GM19468 (cell line): Measurements from ENCODE around the gene HDAC7.

Source experiments
- ATAC-seq: cut with Tn5 transposase; IDR thresholded peaks from one replicate; pipeline ENCODE4 v1.9.1; 2021; ENCODE audit warnings: mild to moderate bottlenecking, moderate library complexity, moderate number of reproducible peaks; ENCODE audit not compliant: unreplicated experiment; ENCODE audit errors: extremely low read depth

HDAC7 gene

DNA sequence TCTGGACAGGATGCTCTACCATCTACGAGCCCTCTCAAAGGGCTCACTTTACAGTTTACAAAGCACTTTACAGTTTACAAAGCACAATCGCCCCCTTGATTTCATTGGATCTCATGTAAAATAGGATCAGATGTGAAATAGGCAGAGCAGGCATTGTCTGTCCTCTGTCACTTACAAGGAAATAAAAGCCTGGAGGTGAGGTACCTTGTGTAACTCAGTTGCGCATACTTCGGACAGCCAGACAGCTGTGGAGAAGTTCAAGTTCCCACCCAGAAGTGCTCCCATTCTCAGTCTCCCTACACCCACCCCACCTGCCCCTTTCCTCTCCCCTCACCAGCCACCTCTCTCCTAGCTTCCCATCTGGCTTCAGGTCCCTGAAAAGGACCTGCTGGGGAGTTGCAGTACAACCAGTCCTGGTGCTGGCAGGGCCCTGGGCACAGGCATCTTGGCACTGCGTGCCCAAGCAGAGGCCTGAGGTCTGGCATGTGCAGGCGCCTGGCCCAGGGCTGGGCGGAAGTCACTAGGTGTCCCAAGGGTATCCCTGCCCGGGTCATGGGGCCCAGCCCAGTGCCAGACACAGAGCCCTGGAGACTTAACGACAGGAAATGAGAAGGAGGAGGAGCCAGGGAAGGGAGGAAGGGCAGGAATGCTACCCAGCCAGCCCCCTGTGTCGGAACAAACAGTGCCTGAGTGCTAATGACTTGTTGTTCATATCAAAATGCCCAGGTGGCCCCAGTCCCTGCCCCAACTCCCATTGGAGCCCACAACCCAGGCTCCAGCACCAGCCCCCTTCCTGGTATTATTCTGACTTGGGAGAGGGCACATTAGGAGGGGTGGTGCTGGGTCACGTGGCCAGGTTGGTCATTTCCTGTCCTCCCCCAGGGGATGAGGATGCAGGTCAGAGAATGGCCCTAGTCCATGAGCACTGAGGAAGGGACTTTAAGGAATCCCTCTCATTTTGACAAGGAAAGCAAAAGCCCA is 66.4 kb downstream of the HDAC7 start:
- no peak for ATAC-seq

GRCh38 chr12:47752552-47752951 is 67.2 kb downstream of the HDAC7 start:
- ATAC-seq = no peak

- no peak for ATAC-seq
These were observed 67.6 kb downstream of the HDAC7 start for GRCh38 chr12:47752121-47752520.

DNA sequence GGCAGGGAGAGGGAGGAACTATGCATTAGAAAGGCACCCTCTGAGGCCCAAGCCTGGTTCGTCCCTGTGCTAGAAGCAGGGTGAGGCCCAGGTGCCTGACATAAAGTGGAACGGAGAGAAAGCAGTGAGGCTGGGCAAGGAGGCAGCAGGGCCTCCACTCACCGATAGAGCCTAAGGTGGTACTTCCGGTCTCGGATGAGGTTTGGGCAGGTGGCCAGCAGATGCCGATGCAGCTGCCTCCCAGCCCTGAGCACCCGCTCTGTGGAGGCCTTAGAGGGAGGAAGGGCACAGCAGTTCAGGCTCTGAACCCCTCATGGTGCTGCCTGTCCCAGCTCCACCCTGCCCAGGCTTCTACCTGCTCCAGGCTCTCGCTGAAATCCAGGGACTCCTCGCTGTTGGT is 68.1 kb downstream of the HDAC7 start:
- no peak for ATAC-seq

GRCh38 chr12:47750916-47751470 is 68.7 kb downstream of the HDAC7 start:
- no peak for ATAC-seq

- ATAC-seq = no peak
These were observed 69.4 kb downstream of the HDAC7 start for GRCh38 chr12:47750229-47750798.

- ATAC-seq = no peak
These were observed 70.8 kb downstream of the HDAC7 start for GRCh38 chr12:47748899-47749298.

GRCh38 chr12:47748507-47748828 is 71.2 kb downstream of the HDAC7 start:
- no peak for ATAC-seq

GRCh38 chr12:47747596-47748506 is 71.9 kb downstream of the HDAC7 start:
- no peak for ATAC-seq

GRCh38 chr12:47747126-47747525 is 72.6 kb downstream of the HDAC7 start:
- ATAC-seq = no peak

DNA sequence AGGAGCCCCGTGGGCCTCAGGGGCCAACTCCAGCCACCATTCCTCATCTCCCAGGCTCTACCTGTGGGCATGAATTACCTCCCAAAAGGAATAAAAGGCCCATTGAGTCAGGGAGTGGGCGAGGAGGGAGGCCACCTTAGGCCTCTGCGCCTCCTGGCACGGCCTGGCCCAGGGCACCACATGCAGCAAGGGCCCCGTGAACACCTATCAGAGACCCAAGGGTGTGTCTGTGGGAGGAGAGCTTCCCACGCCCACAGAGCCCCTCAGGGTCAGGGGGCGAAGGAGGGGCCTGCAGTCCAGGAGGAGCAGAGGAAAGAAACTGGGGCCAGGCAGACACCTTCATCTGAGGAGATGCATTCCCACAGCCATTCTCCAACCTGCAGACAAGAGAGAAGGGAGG is 73.2 kb downstream of the HDAC7 start:
- no peak for ATAC-seq

GRCh38 chr12:47746073-47746472 is 73.6 kb downstream of the HDAC7 start:
- no peak for ATAC-seq

DNA sequence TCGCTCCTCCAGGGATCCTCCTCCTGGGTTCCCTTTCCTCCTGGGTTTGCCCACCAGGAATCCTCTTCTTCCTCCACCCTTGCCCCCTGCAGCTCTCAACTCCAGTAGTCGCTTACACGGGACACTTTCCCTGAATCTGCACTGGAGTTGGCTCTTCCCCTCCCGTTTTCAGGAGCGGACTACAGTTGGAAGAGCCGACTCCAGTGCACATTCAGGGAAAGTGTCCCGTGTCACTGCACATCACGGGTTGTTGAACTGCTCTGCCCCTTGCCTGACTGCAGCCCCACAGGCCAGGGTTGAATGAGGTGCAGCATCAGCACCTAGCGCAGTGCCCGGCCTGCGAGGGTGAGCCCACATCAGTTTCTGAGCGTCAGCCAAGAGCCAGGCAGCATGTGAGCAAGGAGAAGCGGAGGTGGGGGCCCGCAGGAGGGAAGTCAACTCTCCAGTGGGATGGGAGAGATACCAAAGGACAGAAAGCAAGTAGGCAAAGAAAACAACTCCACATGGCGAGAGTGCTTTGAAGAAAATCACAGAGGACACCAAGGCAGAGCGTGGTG is 74.1 kb downstream of the HDAC7 start:
- no peak for ATAC-seq

GRCh38 chr12:47744778-47745436 is 74.8 kb downstream of the HDAC7 start:
- no peak for ATAC-seq

DNA sequence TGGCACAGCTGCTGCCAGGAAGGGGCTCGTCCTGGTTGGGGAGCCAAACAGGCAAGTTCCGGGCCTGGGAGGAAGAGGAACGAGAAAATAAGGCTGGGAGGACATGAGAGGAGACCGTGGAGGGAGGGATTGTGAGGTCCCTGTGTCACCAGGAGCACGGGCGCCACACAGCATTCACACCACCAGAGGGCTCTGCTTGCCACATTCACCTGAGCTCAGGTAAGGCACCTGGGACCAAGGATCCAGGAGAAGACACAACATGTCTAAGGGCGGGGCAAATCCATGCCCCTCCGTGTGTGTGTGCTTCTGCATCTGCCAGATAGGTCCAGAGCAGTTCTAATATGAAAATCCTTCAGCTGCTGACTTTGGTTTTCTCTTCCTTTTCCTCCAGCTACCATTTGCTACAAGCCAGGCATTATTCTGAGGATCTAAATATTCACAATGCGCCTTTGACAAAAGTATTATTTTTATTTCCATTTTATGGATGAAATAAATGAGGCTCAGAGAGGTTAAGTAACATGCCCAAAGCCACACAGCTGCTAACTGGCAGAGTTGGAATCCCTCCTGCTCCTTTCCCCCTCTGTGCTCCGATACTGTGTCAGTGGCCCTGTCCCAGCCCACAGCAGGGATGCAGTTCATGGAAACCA is 75.6 kb downstream of the HDAC7 start:
- no peak for ATAC-seq

DNA sequence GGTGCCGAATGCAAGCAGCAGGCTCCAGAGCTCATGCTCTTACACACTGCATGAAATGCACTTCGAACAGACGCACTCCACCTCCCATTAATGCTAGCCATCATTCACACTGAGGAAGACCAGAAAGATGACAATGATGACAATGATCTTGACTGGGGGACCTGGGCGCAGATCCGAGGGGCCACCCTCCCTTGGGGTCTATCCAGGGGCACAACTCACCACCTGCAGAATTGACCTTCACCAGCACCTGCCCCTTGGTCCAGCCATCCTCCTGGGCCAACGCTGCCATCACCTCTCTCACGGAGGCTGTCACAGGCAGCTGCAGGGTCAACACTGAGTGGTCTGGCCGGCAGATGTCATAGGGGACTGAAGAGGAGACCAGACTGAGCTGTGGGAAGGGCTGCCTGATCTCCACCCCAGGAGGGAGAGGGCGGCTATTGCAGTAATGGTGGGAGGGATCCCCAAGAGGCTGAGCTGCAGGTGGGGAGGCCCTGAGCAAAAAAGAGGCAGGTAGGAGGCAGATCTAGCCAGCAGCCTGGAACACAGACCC is 76.3 kb downstream of the HDAC7 start:
- ATAC-seq = no peak

DNA sequence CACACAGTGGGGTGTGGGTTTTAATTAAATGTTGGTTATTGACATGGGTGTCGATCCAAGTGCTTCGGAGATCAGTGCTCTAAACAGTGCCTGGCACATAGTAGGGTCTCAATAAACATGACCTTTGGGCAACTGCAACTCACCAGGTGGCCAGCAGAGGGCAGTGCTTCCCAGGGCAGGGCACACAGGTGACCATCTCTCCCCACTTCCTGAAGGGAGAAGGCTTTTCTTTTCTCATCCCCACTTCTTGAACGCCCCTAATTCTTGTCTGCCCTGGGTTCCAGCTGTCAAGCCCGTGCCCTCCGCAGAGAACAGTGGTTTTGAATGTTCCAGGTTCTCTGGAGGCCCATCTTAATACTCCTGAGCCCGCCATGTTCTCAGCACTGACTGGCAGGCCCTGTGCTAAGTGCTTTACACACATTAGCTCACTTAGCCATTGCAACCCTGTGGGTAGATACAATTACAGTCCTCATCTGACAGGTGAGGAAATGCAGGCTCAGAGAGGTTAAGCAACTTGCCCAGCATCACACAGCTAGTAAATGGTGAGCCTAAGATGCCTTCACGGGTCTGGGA is 77.4 kb downstream of the HDAC7 start:
- no peak for ATAC-seq

GRCh38 chr12:47741340-47741703 is 78.4 kb downstream of the HDAC7 start:
- no peak for ATAC-seq
